ENCODE measurements around the gene MFSD1. TPM values are rescaled to one million over a fixed set of nuclear protein-coding genes. Genes with fewer than 3 reads are reported as not detected.

MFSD1 gene
- total RNA-seq, 4 donors from 2014 or later: 18.6 to 33.5 (median 25.2) TPM

GRCh38 chr3:158839966-158840365 lies 38.1 kb downstream of the MFSD1 start:
- Histone ChIP-seq H3K27ac (no peak overlapping the region), H3K4me1 (no peaks in the 10 kb centered on the region), H3K27me3 (no peaks in the 10 kb centered on the region), H3K36me3 (no peaks in the 10 kb centered on the region), H3K9me3 (no peaks in the 10 kb centered on the region), H3K4me3 (no peak overlapping the region)
- intact Hi-C loops (cut with DNase I; ENCODE audit: low total_unique reads) (no loop called here), in situ Hi-C loops (cut with MboI; ENCODE audit: low sequenced_read_pairs in 4 of 4) (loop anchor here in 3 of 4 donors (10.0 to 25.0 kb wide), 3 partner anchors 415 to 1147 kb away; partner anchors contain the start of gene IL12A (in 1 of the 3))
- ATAC-seq (no peak), DNase-seq (no peak)
- no peak for TF ChIP-seq POLR2A (IDR thresholded peaks at IDR 0.05)
- TF ChIP-seq, protein P1, sequence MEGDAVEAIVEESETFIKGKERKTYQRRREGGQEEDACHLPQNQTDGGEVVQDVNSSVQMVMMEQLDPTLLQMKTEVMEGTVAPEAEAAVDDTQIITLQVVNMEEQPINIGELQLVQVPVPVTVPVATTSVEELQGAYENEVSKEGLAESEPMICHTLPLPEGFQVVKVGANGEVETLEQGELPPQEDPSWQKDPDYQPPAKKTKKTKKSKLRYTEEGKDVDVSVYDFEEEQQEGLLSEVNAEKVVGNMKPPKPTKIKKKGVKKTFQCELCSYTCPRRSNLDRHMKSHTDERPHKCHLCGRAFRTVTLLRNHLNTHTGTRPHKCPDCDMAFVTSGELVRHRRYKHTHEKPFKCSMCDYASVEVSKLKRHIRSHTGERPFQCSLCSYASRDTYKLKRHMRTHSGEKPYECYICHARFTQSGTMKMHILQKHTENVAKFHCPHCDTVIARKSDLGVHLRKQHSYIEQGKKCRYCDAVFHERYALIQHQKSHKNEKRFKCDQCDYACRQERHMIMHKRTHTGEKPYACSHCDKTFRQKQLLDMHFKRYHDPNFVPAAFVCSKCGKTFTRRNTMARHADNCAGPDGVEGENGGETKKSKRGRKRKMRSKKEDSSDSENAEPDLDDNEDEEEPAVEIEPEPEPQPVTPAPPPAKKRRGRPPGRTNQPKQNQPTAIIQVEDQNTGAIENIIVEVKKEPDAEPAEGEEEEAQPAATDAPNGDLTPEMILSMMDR (IDR thresholded peaks at IDR 0.05 in 4 of 5, conservative IDR thresholded peaks at IDR 0.05 in 1 of 5): no peak

- no peaks in the 10 kb centered on the region for H3K27me3 ChIP-seq
- in situ Hi-C loops (cut with MboI; ENCODE audit: low sequenced_read_pairs in 4 of 4): loop anchor here in 3 of 4 donors (10.0 to 25.0 kb wide), 3 partner anchors 413 to 1146 kb away; partner anchors contain the start of gene IL12A (in 1 of the 3)
- no peaks in the 10 kb centered on the region for H3K36me3 ChIP-seq
- H3K4me3 ChIP-seq: no peak overlapping the region
- intact Hi-C loops (cut with DNase I; ENCODE audit: low total_unique reads): no loop called here
- H3K27ac ChIP-seq: no peak overlapping the region
- H3K9me3 ChIP-seq: no peaks in the 10 kb centered on the region
- DNase-seq (no peak), ATAC-seq (no peak)
- TF ChIP-seq, protein P1 (IDR thresholded peaks at IDR 0.05 in 4 of 5, conservative IDR thresholded peaks at IDR 0.05 in 1 of 5): no peak
- TF ChIP-seq POLR2A (IDR thresholded peaks at IDR 0.05): no peak
- H3K4me1 ChIP-seq: no peaks in the 10 kb centered on the region
These were observed 39.5 kb downstream of the MFSD1 start for GRCh38 chr3:158841387-158841786.

DNA sequence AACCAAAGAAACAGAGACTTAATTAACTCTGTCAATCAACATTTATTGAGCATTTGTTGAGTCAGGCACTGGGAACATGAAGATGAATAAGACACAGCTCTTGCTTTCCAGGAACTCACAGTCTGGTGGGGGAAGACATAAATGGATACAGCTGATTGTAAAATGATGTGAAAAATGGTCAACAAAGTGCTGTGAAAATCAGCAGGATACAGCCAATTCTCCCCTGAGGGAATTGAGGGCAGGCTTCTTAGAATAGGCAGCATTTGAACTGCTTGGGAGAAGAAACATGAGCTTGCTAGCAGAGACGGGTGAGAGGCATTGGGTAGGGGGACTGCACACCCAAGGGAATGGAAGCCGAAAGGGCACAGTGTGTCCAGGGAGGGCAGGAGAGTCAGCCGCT lies 41.1 kb downstream of the MFSD1 start:
- Histone ChIP-seq H3K4me3 (no peak overlapping the region), H3K9me3 (no peaks in the 10 kb centered on the region), H3K4me1 (no peaks in the 10 kb centered on the region), H3K36me3 (no peaks in the 10 kb centered on the region), H3K27ac (no peak overlapping the region), H3K27me3 (no peaks in the 10 kb centered on the region)
- TF ChIP-seq POLR2A (IDR thresholded peaks at IDR 0.05): no peak
- TF ChIP-seq, protein P1 (IDR thresholded peaks at IDR 0.05 in 4 of 5, conservative IDR thresholded peaks at IDR 0.05 in 1 of 5): no peak
- in situ Hi-C loops (cut with MboI; ENCODE audit: low sequenced_read_pairs in 4 of 4): loop anchor here in 3 of 4 donors (10.0 to 25.0 kb wide), 3 partner anchors 412 to 1144 kb away; partner anchors contain the start of gene IL12A (in 1 of the 3)
- ATAC-seq: no peak
- intact Hi-C loops (cut with DNase I; ENCODE audit: low total_unique reads): no loop called here
- no peak for DNase-seq

DNA sequence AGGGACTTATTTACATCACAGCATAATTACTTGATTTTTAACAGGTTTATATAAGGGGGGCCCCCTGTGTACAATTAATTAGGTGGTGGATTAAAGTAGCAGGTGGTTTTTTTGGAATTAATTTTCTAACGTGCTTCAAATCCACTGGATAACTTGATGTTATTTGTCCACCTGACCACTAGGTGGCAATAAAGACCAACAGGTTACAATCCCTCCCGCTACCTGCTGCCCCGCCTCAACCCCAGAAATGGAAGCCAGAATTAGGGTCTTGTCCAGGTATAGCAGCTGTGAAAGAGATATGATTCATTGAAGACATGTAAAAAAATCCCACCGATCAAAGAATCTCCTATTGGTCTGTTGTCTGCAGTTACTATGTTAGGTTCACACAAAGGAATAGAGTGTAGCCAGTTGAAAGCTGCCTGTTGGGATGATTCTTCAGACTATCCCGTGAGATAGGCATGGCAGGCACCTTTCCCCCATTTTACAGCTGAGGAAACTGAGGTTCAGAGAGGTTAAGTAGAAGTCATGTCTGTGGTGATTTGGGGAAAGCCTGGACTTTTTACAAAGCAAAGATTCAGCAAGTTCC lies 44.0 kb downstream of the MFSD1 start:
- Histone ChIP-seq H3K27ac (no peak overlapping the region), H3K4me3 (no peak overlapping the region), H3K4me1 (no peaks in the 10 kb centered on the region), H3K36me3 (no peaks in the 10 kb centered on the region), H3K27me3 (no peaks in the 10 kb centered on the region), H3K9me3 (no peaks in the 10 kb centered on the region)
- in situ Hi-C loops (cut with MboI; ENCODE audit: low sequenced_read_pairs in 4 of 4) (loop anchor here (5.0 to 25.0 kb wide), 4 partner anchors 409 to 1141 kb away; partner anchors contain the start of gene IL12A (in 1 of the 4)), intact Hi-C loops (cut with DNase I; ENCODE audit: low total_unique reads) (loop anchor here (1.0 to 5.0 kb wide), 2 partner anchors 414 to 956 kb away; no protein-coding TSS in a partner anchor)
- ATAC-seq: no peak
- TF ChIP-seq POLR2A (IDR thresholded peaks at IDR 0.05): no peak
- TF ChIP-seq, protein P1 (IDR thresholded peaks at IDR 0.05 in 4 of 5, conservative IDR thresholded peaks at IDR 0.05 in 1 of 5): peak; percentile 62 to 77 (median 68)
- DNase-seq: no peak
